ENCODE measurements around the gene ASS1. TPM values are rescaled to one million over a fixed set of nuclear protein-coding genes. Genes with fewer than 3 reads are reported as not detected.

The ASS1 gene
- total and polyA plus RNA-seq, 2 of the 13 experiments (the other 11 are each of a cell fraction or from before 2014, with no cell fraction given): 77.6 to 122 TPM

GRCh38 chr9:130423272-130423671 lies 21.5 kb upstream of the ASS1 start:
- FAIRE-seq: no peak
- CTCF ChIA-PET (ENCODE audit: low intra/inter-chr PET ratio, low total read pairs): no interaction called here

More at GRCh38 chr9:130423272-130423671, 21.5 kb upstream of the ASS1 start:
- ATAC-seq (no peak), DNase-seq (ENCODE audit: low spot score) (no peak)
- in situ Hi-C loops (cut with HindIII; ENCODE audit: extremely low pct_ligation_motif_present, low pct_unique_long_range_greater_than_20kb): no loop called here
- H3K4me3 ChIP-seq (replicated peaks in 1 of 3; ENCODE audit: insufficient read depth in 1 of 3, low read depth in 2 of 3, low read length in 3 of 3): no peak overlapping the region
- peaks cover 3 to 31% of the 10 kb centered on the region in 2 experiments; a peak in 3 of 5 replicates for H3K27me3 ChIP-seq (ENCODE audit: control insufficient read depth in 1 of 2, insufficient read depth in 2 of 2, low read length in 2 of 2)
- POLR2A ChIA-PET: no interaction called here
- H3K9ac ChIP-seq (ENCODE audit: insufficient read depth, low read depth, low read length): no peak overlapping the region
- no TSS peak for BruUV-seq (replicated peaks)
- H3K79me2 ChIP-seq (ENCODE audit: insufficient read depth, low read length): no peaks in the 10 kb centered on the region
- peaks cover 23% of the 10 kb centered on the region for H3K4me1 ChIP-seq (ENCODE audit: insufficient read depth, low read length)
- 86% methylated on average over 3 of the region's 8 CpGs for WGBS (ENCODE audit: low lambda C conversion rate)
- intact Hi-C loops (cut with micrococcal nuclease; ENCODE audit: unreplicated experiment): no loop called here
- no peaks in the 10 kb centered on the region for H3K9me3 ChIP-seq (ENCODE audit: low read length)
- H3K27ac ChIP-seq (ENCODE audit: extremely low read length, insufficient read depth, low read length): no peak overlapping the region
- H2AFZ ChIP-seq (ENCODE audit: low read length): no peak overlapping the region
- no peaks in the 10 kb centered on the region for H3K36me3 ChIP-seq (replicated peaks in 1 of 2; ENCODE audit: control insufficient read depth in 1 of 2, insufficient read depth in 2 of 2, low read length in 2 of 2)
- no peaks in the 10 kb centered on the region for H4K20me1 ChIP-seq (ENCODE audit: insufficient read depth, low read length)
- TF ChIP-seq ZNF530 (CRISPR knock-in tag; IDR thresholded peaks at IDR 0.05; ENCODE audit: low read depth): no peak
- TF ChIP-seq ZNF142 (CRISPR knock-in tag; IDR thresholded peaks at IDR 0.05): no peak
- no peak for TF ChIP-seq REXO4 (CRISPR knock-in tag; IDR thresholded peaks at IDR 0.05; ENCODE audit: borderline replicate concordance)
- no peak for TF ChIP-seq CHCHD3 (CRISPR knock-in tag; IDR thresholded peaks at IDR 0.05)
- no peak for TF ChIP-seq ZNF550 (CRISPR knock-in tag; IDR thresholded peaks at IDR 0.05; ENCODE audit: borderline replicate concordance)
- TF ChIP-seq ARID4A (CRISPR knock-in tag; IDR thresholded peaks at IDR 0.05; ENCODE audit: borderline replicate concordance): no peak
- TF ChIP-seq WIZ (CRISPR knock-in tag; IDR thresholded peaks at IDR 0.05): no peak
- no peak overlapping the region for H3K4me2 ChIP-seq (ENCODE audit: low read depth, low read length)

Data from HepG2 (cell line).